ENCODE results near the gene PCBP3. TPM values are rescaled to one million over a fixed set of nuclear protein-coding genes. Genes with fewer than 3 reads are reported as not detected.
"Not testable (repeated sequence)": the region's sequence is repeated elsewhere in the genome, so short reads cannot be mapped to it uniquely, and the experiment has no call there.

The PCBP3 gene
- total and polyA plus RNA-seq, 4 donors: 14.3 to 30.0 (median 22.5) TPM

DNA sequence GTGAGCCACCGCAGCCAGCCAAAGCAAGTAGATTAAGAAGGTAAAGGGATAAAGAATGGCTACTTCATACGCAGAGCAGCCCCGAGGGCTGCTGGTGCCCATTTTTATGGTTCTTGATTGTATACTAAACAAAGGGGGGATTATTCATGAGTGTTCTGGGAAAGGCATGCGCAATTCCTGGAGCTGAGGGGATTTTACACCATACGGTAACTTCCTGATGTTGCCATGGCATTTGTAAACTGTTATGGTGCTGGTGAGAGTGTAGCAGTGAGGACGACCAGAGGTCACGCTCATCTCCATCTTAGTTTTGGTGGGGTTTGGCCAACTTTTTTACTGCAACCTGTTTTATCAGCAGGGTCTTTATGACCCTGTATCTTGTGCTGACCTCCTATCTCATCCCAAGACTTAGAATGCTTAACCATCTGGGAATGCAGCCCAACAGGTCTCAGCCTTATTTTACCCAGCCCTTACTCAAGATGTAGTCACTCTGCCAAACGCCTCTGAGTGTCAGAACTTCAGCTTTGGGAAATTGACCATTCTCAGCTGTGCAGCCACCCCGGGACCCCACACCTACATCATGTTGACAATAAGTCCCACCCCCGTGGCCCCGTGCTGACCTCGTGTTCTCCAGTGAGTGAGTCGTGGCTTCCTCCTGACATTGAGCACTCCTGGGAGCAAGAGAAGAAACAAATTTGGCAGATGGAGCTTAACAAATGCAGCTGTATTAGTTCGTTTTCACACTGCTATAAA is 188.6 kb downstream of the PCBP3 start:
- Histone ChIP-seq H3K9me3 (ENCODE audit: control insufficient read depth, insufficient read depth, low read length) (no peaks in the 10 kb centered on the region), H3K27ac (ENCODE audit: low read depth, low read length) (no peak overlapping the region), H3K27me3 (ENCODE audit: control insufficient read depth, insufficient read depth, low read length) (no peaks in the 10 kb centered on the region), H3K4me3 (ENCODE audit: low read depth, low read length) (no peak overlapping the region), H3K4me1 (ENCODE audit: control insufficient read depth, insufficient read depth, low read length) (peaks cover 63% of the 10 kb centered on the region), H3K36me3 (ENCODE audit: control insufficient read depth, insufficient read depth, low read length) (peaks cover 7% of the 10 kb centered on the region)
- no peak for DNase-seq (ENCODE audit: low read depth in 4 of 6, low spot score in 6 of 6)
- WGBS (ENCODE audit: insufficient coverage): 51% methylated on average over 11 of the region's 14 CpGs

DNA sequence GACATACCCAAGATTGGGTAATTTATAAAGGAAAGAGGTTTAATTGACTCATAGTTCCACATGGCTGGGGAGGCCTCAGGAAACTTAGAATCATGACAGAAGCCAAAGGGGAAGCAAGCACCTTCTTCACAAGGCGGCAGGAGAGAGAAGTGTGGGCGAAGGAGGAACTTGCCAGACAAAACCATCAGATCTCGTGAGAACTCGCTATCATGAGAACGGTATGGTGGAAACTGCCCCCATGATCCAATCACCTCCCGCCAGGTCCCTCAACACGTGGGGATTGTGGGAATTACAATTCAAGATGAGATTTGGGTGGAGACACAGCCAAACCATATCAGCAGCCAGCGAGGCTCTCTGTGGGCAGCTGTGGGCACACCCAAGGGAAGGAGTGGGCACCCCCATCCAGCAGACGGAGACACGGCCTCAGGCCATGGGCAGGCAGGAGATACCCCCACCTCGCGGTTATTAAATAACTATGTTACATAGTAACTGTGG is 189.3 kb downstream of the PCBP3 start:
- not testable (repeated sequence) for H3K36me3 ChIP-seq (ENCODE audit: control insufficient read depth, insufficient read depth, low read length); H3K27ac ChIP-seq (ENCODE audit: low read depth, low read length); H3K27me3 ChIP-seq (ENCODE audit: control insufficient read depth, insufficient read depth, low read length); H3K4me3 ChIP-seq (ENCODE audit: low read depth, low read length); H3K9me3 ChIP-seq (ENCODE audit: control insufficient read depth, insufficient read depth, low read length); DNase-seq (ENCODE audit: low read depth in 4 of 6, low spot score in 6 of 6)
- H3K4me1 ChIP-seq (ENCODE audit: control insufficient read depth, insufficient read depth, low read length): peaks cover 68% of the 10 kb centered on the region
- WGBS (ENCODE audit: insufficient coverage): 92% methylated on average over 9 of the region's 12 CpGs

DNA sequence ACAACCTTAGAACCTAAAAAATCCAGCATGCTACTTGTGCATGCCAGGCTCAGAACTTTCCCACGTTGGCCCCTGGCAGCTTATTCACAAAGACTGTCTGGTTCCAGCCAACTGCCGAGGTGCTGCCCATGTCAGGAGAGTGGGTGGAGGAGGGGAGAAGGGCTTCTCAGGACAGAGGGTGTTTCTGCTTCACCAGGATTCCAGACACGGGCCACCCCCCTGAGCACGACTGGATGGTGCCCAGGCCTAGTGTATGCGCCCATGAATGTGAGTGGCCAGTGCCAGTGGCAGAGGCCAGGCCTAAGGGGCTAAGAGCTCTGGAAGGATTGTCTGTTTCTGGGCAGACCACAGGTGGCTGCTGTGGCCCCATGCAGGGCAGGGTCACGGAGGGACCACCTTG is 189.9 kb downstream of the PCBP3 start:
- Histone ChIP-seq H3K9me3 (ENCODE audit: control insufficient read depth, insufficient read depth, low read length) (no peaks in the 10 kb centered on the region), H3K4me3 (ENCODE audit: low read depth, low read length) (no peak overlapping the region), H3K27me3 (ENCODE audit: control insufficient read depth, insufficient read depth, low read length) (no peaks in the 10 kb centered on the region), H3K27ac (ENCODE audit: low read depth, low read length) (no peak overlapping the region), H3K4me1 (ENCODE audit: control insufficient read depth, insufficient read depth, low read length) (peaks cover 68% of the 10 kb centered on the region), H3K36me3 (ENCODE audit: control insufficient read depth, insufficient read depth, low read length) (peaks cover 7% of the 10 kb centered on the region)
- 60% methylated on average over 4 of the region's 6 CpGs for WGBS (ENCODE audit: insufficient coverage)
- peak in 2 of 6 donors; percentile 50 to 67 for DNase-seq (ENCODE audit: low read depth in 4 of 6, low spot score in 6 of 6)

DNA sequence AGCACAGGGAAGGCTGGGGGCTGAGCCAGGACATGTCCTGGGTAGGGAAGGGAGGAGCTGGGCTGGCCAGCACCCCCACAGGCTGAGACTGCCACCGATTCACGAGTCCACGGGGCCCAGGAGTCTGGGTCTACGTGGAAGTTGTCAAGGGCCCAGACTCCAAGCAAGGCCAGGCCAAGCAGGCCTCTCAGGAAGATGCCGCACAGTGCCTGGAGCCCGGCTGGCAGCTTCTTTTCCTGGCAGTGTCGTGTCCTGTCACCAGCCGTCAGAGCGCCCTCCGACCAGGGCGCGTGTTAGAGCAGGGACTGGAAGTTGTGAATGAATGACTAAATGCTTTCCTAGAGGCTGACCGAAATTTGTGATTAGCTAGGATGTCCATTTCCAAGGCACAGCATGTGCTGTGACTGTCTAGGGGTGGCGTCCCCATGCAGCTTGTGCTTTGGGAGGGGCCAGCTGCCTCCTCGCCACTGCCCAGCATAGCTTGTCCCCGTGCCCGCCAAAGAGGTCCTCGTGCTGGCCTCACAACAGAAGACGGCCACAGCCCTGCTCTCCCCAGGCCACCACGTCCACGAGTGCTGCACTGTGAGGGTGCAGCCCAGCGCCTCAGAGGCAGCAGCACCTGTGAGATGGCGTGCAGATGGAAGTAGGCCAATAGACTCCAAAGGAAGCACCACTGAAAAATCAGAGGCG is 190.6 kb downstream of the PCBP3 start:
- H3K9me3 ChIP-seq (ENCODE audit: control insufficient read depth, insufficient read depth, low read length): no peaks in the 10 kb centered on the region
- no peak overlapping the region for H3K4me3 ChIP-seq (ENCODE audit: low read depth, low read length)
- peaks cover 67% of the 10 kb centered on the region for H3K4me1 ChIP-seq (ENCODE audit: control insufficient read depth, insufficient read depth, low read length)
- H3K27ac ChIP-seq (ENCODE audit: low read depth, low read length): no peak overlapping the region
- no peak for DNase-seq (ENCODE audit: low read depth in 4 of 6, low spot score in 6 of 6)
- H3K27me3 ChIP-seq (ENCODE audit: control insufficient read depth, insufficient read depth, low read length): no peaks in the 10 kb centered on the region
- 86% methylated on average over 24 of the region's 24 CpGs for WGBS (ENCODE audit: insufficient coverage)
- H3K36me3 ChIP-seq (ENCODE audit: control insufficient read depth, insufficient read depth, low read length): peaks cover 4% of the 10 kb centered on the region

DNA sequence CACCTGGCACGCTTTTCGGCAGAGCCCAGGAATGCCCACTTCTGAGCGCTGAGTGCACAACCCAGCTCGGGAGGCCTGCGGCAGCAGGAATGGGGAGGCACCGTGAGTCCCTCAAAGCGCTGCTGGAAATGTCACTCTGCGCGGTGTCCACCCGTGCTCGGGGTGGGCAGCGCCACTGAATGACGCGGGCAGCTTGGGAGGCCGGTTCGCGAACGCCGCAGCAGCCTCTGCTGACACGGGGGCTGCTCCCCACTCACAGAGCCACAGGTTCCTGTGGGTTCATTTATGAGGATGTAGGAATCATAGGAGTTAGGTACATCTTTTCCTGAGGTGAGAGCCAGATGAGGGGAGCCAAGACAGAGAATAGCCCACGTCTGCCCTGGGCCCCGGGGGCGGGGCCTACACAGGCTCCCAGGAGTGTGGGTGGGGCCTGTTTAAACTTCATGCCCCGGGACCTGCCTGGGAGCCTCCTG is 191.3 kb downstream of the PCBP3 start:
- Histone ChIP-seq H3K4me1 (ENCODE audit: control insufficient read depth, insufficient read depth, low read length) (peaks cover 60% of the 10 kb centered on the region), H3K9me3 (ENCODE audit: control insufficient read depth, insufficient read depth, low read length) (no peaks in the 10 kb centered on the region), H3K36me3 (ENCODE audit: control insufficient read depth, insufficient read depth, low read length) (peaks cover 4% of the 10 kb centered on the region), H3K4me3 (ENCODE audit: low read depth, low read length) (no peak overlapping the region), H3K27me3 (ENCODE audit: control insufficient read depth, insufficient read depth, low read length) (no peaks in the 10 kb centered on the region), H3K27ac (ENCODE audit: low read depth, low read length) (no peak overlapping the region)
- no peak for DNase-seq (ENCODE audit: low read depth in 4 of 6, low spot score in 6 of 6)
- WGBS (ENCODE audit: insufficient coverage): 96% methylated on average over 23 of the region's 24 CpGs

DNA sequence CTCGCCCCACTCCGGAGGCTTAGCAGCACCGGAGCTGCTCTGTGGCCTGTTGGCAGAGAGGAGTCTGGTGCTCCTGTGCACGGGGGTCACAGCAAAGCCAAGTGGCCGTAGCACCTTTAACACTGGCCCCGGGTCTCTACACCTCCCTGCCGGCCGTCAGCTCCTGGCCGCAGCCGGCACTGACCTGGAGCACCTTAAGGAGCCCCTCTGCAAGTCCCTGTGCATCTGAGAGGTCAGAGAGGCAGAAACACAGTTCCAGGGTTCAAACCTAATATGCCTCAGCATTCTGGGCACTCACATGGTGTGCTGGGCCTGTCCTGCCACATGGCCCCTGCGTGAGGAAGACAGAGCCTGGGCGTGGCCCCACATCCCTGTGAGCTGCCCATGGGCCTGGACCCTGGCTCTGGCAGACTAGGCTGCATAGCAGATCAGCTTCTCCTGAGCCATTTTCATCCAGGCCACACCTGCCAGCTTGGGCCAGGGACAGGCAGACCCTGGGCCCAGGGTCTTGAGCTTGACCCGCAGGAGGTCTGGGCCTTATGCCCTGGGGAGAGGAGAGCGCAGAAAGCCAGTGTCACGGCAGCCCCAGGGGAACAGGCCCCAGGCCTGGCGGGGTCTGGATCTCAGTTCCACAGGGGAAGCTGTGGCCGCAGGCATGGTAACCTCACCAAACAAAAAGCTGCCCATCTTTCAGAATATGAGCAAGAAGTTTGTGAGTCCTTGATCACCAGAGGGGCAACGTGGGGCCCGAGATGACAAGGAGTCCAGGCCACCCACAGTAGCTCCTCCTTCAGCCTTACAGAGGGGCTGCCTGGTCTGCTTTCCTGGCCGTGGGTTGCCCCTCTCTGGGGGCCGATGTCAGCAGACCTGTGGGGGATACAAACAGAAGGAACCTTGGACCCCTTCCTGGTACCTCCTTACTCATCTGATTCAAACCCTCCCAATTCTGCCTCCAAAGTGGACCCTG is 192.1 kb downstream of the PCBP3 start:
- 89% methylated on average over 19 of the region's 21 CpGs for WGBS (ENCODE audit: insufficient coverage)
- Histone ChIP-seq H3K36me3 (ENCODE audit: control insufficient read depth, insufficient read depth, low read length) (peaks cover 4% of the 10 kb centered on the region), H3K4me1 (ENCODE audit: control insufficient read depth, insufficient read depth, low read length) (peaks cover 55% of the 10 kb centered on the region), H3K9me3 (ENCODE audit: control insufficient read depth, insufficient read depth, low read length) (no peaks in the 10 kb centered on the region), H3K27me3 (ENCODE audit: control insufficient read depth, insufficient read depth, low read length) (no peaks in the 10 kb centered on the region), H3K4me3 (ENCODE audit: low read depth, low read length) (no peak overlapping the region), H3K27ac (ENCODE audit: low read depth, low read length) (no peak overlapping the region)
- no peak for DNase-seq (ENCODE audit: low read depth in 4 of 6, low spot score in 6 of 6)

DNA sequence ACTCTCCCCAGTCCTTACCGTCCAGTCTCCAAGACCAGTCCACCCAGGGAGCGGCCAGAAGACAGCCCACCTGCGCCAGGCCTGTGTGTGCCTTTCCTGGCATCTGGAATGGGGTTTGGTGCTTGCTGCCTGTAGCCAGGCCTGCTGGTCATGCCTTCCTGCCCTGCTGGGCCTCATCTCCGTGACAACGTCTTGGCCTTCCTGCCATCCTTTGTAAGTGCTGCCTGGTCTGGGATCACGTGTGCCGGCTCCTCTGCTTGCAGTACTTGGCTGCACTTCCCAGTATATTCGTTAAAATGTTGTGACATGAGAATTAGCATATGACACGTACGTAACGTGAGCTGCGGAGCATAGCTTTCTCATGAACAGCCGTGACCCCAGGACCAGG is 192.7 kb downstream of the PCBP3 start:
- H3K4me1 ChIP-seq (ENCODE audit: control insufficient read depth, insufficient read depth, low read length): peaks cover 48% of the 10 kb centered on the region
- H3K36me3 ChIP-seq (ENCODE audit: control insufficient read depth, insufficient read depth, low read length): peaks cover 4% of the 10 kb centered on the region
- H3K27me3 ChIP-seq (ENCODE audit: control insufficient read depth, insufficient read depth, low read length): no peaks in the 10 kb centered on the region
- 37% methylated on average over 11 of the region's 13 CpGs for WGBS (ENCODE audit: insufficient coverage)
- no peak overlapping the region for H3K27ac ChIP-seq (ENCODE audit: low read depth, low read length)
- peaks cover 3% of the 10 kb centered on the region for H3K9me3 ChIP-seq (ENCODE audit: control insufficient read depth, insufficient read depth, low read length)
- peak in 2 of 6 donors; percentile 64 to 68 for DNase-seq (ENCODE audit: low read depth in 4 of 6, low spot score in 6 of 6)
- H3K4me3 ChIP-seq (ENCODE audit: low read depth, low read length): no peak overlapping the region

- peaks cover 4% of the 10 kb centered on the region for H3K36me3 ChIP-seq (ENCODE audit: control insufficient read depth, insufficient read depth, low read length)
- DNase-seq (ENCODE audit: low read depth in 4 of 6, low spot score in 6 of 6): no peak
- H3K4me1 ChIP-seq (ENCODE audit: control insufficient read depth, insufficient read depth, low read length): peaks cover 44% of the 10 kb centered on the region
- H3K27me3 ChIP-seq (ENCODE audit: control insufficient read depth, insufficient read depth, low read length): no peaks in the 10 kb centered on the region
- no peak overlapping the region for H3K4me3 ChIP-seq (ENCODE audit: low read depth, low read length)
- H3K27ac ChIP-seq (ENCODE audit: low read depth, low read length): no peak overlapping the region
- peaks cover 3% of the 10 kb centered on the region for H3K9me3 ChIP-seq (ENCODE audit: control insufficient read depth, insufficient read depth, low read length)
- 74% methylated on average over 16 of the region's 24 CpGs for WGBS (ENCODE audit: insufficient coverage)
These were observed 193.5 kb downstream of the PCBP3 start for GRCh38 chr21:45836694-45837670.

Data from spinal cord (tissue), 10 donors.